ENCODE measurements around the gene LOC101059915. TPM values are rescaled to one million over a fixed set of nuclear protein-coding genes. Genes with fewer than 3 reads are reported as not detected.
A peak's percentile ranks its signal among the peaks of the same experiment; 100 is the strongest.
"Not testable (repeated sequence)": the region's sequence is repeated elsewhere in the genome, so short reads cannot be mapped to it uniquely, and the experiment has no call there.

The LOC101059915 gene

GRCh38 chrX:71720289-71720886, 53.0 kb downstream of the LOC101059915 start:
- H3K4me1 Mint-ChIP-seq (ENCODE audit: low read depth); H3K36me3 Mint-ChIP-seq (ENCODE audit: insufficient read depth); H3K4me3 Mint-ChIP-seq; DNase-seq; H3K27me3 Mint-ChIP-seq (ENCODE audit: low read depth); H3K9me3 Mint-ChIP-seq: not testable (repeated sequence)
- ATAC-seq = peak; percentile 36 to 56

Other genes with a start within 250 kb of the LOC101059915 start
- 100 to 1,000 TPM; 150 to 198 (median 166) TPM for gene OGT, start 134.4 kb upstream of the LOC101059915 start, total RNA-seq
- 1 to 10 TPM; 1.7 to 2.2 (median 2.1) TPM for gene GCNA, start 89.1 kb upstream of the LOC101059915 start, total RNA-seq
- gene CXCR3, start 49.0 kb upstream of the LOC101059915 start, total RNA-seq = 10 to 100 TPM; 44.9 to 64.7 (median 53.1) TPM
- gene CXorf49, start 50.7 kb downstream of the LOC101059915 start, total RNA-seq = not detected
- gene CXorf49B, start 95.8 kb downstream of the LOC101059915 start, total RNA-seq = not detected
- under 1 TPM; 0.30 to 0.65 (median 0.32) TPM for gene NHSL2, start 243.3 kb downstream of the LOC101059915 start, total RNA-seq

Data from activated T-cell treated with anti-CD3 and anti-CD28 coated beads, Interleukin-2, amount 50 U/mL, for 4 hours (primary cell).